ENCODE data around the gene TSC22D2.

Gene TSC22D2

DNA sequence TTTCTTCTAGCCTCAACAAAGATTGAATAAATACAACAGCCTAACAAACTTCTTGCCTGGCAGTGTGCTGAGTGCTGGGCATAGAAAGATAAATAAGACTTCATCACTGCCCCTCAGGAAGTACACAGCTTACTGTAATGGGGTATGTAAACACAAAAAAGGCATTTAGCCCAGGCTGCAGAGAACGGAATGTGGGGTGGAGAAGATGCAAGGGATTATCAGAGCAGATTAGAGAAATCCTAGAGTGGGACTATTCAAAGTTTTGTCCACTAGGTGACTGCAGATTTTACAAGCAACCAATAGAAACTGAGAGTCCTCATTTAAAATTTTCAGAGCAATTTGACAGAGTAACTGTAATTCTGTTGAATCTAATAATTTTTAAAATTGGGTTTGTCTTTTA, 35.4 kb upstream of the TSC22D2 start:
- no peak overlapping the region for H3K4me3 ChIP-seq (ENCODE audit: low read depth, low read length)
- TF ChIP-seq, protein P1, sequence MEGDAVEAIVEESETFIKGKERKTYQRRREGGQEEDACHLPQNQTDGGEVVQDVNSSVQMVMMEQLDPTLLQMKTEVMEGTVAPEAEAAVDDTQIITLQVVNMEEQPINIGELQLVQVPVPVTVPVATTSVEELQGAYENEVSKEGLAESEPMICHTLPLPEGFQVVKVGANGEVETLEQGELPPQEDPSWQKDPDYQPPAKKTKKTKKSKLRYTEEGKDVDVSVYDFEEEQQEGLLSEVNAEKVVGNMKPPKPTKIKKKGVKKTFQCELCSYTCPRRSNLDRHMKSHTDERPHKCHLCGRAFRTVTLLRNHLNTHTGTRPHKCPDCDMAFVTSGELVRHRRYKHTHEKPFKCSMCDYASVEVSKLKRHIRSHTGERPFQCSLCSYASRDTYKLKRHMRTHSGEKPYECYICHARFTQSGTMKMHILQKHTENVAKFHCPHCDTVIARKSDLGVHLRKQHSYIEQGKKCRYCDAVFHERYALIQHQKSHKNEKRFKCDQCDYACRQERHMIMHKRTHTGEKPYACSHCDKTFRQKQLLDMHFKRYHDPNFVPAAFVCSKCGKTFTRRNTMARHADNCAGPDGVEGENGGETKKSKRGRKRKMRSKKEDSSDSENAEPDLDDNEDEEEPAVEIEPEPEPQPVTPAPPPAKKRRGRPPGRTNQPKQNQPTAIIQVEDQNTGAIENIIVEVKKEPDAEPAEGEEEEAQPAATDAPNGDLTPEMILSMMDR (IDR thresholded peaks at IDR 0.05; ENCODE audit: low read depth, low read length), result no peak
- TF ChIP-seq MAX (IDR thresholded peaks at IDR 0.05; ENCODE audit: low read depth, low read length) (no peak), MYC (IDR thresholded peaks at IDR 0.05; ENCODE audit: low read depth, low read length) (no peak), POLR2A (IDR thresholded peaks at IDR 0.05; ENCODE audit: extremely low read depth, insufficient read length) (no peak)
- DNase-seq (ENCODE audit: low read depth), result no peak

DNA sequence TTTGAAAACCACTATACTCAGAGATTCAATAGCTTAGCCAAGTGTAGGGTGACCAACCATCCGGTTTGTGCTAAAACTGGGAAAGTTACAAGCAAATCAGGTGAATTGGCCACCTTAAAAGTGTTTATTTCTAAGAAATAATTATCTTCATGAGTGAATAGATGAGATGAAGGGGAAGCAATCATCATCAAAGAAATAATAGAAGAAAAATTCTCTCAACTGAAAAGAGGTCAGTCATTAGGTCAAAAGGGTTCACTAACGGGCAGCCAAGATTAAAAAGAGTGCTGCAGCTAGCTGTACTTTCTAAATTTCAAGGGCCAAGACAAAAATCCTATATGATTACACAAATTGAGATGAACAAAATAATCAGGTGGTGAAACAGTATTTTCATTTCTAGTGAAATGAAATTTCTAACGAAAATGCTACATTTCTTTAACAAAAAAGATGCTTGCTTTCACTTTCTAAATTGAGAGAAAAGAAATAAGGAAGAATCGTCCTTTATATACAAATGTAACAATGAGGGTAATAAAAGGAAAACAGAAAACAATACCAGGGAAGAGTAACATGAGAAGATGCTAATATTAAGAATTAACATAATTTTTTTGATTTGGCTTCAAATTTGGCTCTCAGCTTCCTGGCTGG, 34.7 kb upstream of the TSC22D2 start:
- H3K4me3 ChIP-seq (ENCODE audit: low read depth, low read length), result no peak overlapping the region
- TF ChIP-seq, protein P1 (IDR thresholded peaks at IDR 0.05; ENCODE audit: low read depth, low read length), result no peak
- TF ChIP-seq POLR2A (IDR thresholded peaks at IDR 0.05; ENCODE audit: extremely low read depth, insufficient read length) (no peak), MAX (IDR thresholded peaks at IDR 0.05; ENCODE audit: low read depth, low read length) (no peak), MYC (IDR thresholded peaks at IDR 0.05; ENCODE audit: low read depth, low read length) (no peak)
- no peak for DNase-seq (ENCODE audit: low read depth)

DNA sequence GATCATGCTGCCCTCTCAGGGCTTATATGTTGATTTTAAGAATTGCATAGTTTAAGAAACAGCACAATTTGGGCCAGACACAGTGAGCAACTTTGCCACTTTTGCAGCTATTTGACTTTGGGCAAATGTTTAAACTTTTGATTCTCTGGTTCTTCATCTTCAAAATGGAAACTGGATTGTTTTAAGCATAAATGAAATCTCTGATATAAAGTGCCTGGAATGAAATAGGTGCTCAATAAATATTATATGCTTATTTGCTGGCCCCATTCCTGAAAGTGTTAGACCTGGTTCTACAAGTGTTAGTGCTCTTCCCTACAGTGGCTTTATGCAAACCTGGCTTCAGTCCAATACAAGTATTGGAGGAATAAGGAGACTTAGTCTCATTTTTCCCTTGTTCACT, 33.1 kb upstream of the TSC22D2 start:
- DNase-seq (ENCODE audit: low read depth), result no peak
- H3K4me3 ChIP-seq (ENCODE audit: low read depth, low read length), result no peak overlapping the region
- TF ChIP-seq, protein P1 (IDR thresholded peaks at IDR 0.05; ENCODE audit: low read depth, low read length), result no peak
- TF ChIP-seq MYC (IDR thresholded peaks at IDR 0.05; ENCODE audit: low read depth, low read length) (no peak), POLR2A (IDR thresholded peaks at IDR 0.05; ENCODE audit: extremely low read depth, insufficient read length) (no peak), MAX (IDR thresholded peaks at IDR 0.05; ENCODE audit: low read depth, low read length) (no peak)

DNA sequence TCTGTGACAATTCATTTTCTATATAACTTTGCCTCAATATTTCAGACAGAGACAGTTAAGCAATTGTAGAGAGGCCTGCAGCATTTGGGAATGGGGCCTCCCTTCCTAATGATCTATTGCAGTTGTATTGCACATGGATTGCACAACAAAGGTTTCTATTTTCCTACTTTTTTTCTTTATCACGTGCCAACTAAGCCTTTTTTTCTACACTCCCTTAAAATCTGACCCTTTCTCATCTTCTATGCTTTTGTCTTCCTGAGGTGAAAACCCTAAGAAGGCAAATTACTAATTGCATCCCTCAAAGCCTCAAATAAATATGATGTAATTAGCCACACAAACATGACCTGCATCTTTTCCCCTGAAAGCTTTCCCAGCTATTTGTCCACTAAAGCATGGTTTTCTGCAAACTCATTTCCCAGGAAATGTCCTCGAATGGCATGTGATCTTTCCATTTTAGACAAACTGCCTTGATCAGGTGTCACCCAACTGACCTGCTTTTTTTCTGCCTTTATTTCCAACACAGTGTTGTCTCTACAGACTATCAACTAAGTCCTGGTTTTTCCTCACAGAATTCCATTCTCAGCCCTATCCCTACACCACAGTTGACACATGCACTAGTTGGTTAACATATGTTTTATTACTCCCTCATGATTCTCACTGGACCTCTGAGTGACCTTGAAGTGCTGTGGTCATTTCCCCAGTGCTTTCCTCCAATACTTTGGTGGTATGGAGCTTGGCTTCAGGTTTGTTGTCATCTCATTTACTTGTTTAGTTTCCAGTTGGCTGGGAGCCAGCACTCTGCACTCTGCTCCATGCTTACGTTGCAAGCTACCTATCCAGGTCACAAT, 31.9 kb upstream of the TSC22D2 start:
- peak; percentile 18 for DNase-seq (ENCODE audit: low read depth)
- H3K4me3 ChIP-seq (ENCODE audit: low read depth, low read length), result no peak overlapping the region
- TF ChIP-seq MAX (IDR thresholded peaks at IDR 0.05; ENCODE audit: low read depth, low read length), result 0 out of 2 replicates have a peak, but pooled peaks have one; percentile 6
- no peak for TF ChIP-seq POLR2A (IDR thresholded peaks at IDR 0.05; ENCODE audit: extremely low read depth, insufficient read length)
- TF ChIP-seq MYC (IDR thresholded peaks at IDR 0.05; ENCODE audit: low read depth, low read length), result no peak
- TF ChIP-seq, protein P1 (IDR thresholded peaks at IDR 0.05; ENCODE audit: low read depth, low read length), result no peak

- H3K4me3 ChIP-seq (ENCODE audit: low read depth, low read length), result no peak overlapping the region
- no peak for DNase-seq (ENCODE audit: low read depth)
- no peak for TF ChIP-seq MYC (IDR thresholded peaks at IDR 0.05; ENCODE audit: low read depth, low read length)
- no peak for TF ChIP-seq POLR2A (IDR thresholded peaks at IDR 0.05; ENCODE audit: extremely low read depth, insufficient read length)
- no peak for TF ChIP-seq MAX (IDR thresholded peaks at IDR 0.05; ENCODE audit: low read depth, low read length)
- TF ChIP-seq, protein P1 (IDR thresholded peaks at IDR 0.05; ENCODE audit: low read depth, low read length), result no peak
Observed at GRCh38 chr3:150377601-150378300, 30.3 kb upstream of the TSC22D2 start.

Measured in NB4 (cell line).